ENCODE measurements around the gene MIS12. TPM values are rescaled to one million over a fixed set of nuclear protein-coding genes. Genes with fewer than 3 reads are reported as not detected.

The MIS12 gene
- total and polyA plus RNA-seq, 2 of the 4 experiments (the other 2 are of a cell fraction): 7.5 to 11.7 TPM

DNA sequence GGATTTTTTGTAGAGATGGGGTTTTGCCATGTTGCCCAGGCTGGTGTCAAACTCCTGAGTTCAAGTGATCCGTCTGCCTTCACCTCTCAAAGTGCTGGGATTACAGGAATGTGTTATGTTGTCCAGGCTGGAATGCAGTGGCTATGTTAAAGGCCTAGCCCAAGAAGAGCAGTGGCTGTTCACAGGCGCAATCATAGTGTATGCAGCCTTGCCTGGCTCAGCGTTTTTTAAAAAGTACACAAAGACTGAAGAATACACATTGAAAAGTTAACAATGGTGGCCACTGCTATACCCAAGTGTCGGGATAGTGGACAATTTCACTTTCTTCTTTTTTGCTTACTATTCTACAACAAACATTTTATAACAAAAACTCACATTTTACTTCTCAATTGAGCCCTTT lies 7.4 kb upstream of the MIS12 start:
- no peak overlapping the region for H2AFZ ChIP-seq (replicated peaks; ENCODE audit: low read length, poor library complexity)
- intact Hi-C loops (cut with micrococcal nuclease): no loop called here
- ATAC-seq (ENCODE audit: low read depth) (no peak), DNase-seq (no peak)
- 100% methylated on average over 2 of the region's 4 CpGs; no CpG with 5 or more reads in 1 of the 2 experiments for WGBS, 2 experiments (ENCODE audit: extremely low coverage in 2 of 2, insufficient read length in 1 of 2)
- H4K20me1 ChIP-seq (ENCODE audit: insufficient read depth, low read length): no peaks in the 10 kb centered on the region
- no TSS peak for BruUV-seq (replicated peaks)
- no peak overlapping the region for H3K4me3 ChIP-seq (ENCODE audit: insufficient read depth, low read depth, low read length)
- H2AK5ac ChIP-seq (ENCODE audit: low read depth, low read length): no peak overlapping the region
- dilution Hi-C loops (cut with HindIII; ENCODE audit: low sequenced_read_pairs, unreplicated experiment): no loop called here
- no peaks in the 10 kb centered on the region for H3K4me1 ChIP-seq (ENCODE audit: control insufficient read depth, insufficient read depth, low read length)
- no peak overlapping the region for H2BK120ac ChIP-seq (ENCODE audit: low read depth, low read length)
- H3K4me2 ChIP-seq (ENCODE audit: low read depth, low read length): no peak overlapping the region
- H3K9ac ChIP-seq (ENCODE audit: low read depth, low read length): no peak overlapping the region
- 0 out of 2 replicates have a peak, but pooled peaks cover 2% of the 10 kb centered on the region for H3K9me1 ChIP-seq (ENCODE audit: insufficient read depth, low read length)
- no peak overlapping the region for H3K18ac ChIP-seq (ENCODE audit: low read depth, low read length)
- no peak overlapping the region for H2BK20ac ChIP-seq (ENCODE audit: low read depth, low read length)
- H3K14ac ChIP-seq (replicated peaks; ENCODE audit: low read depth, low read length): no peak overlapping the region
- no peak overlapping the region for H3K56ac ChIP-seq (ENCODE audit: extremely low read depth, insufficient read depth, low read length)
- H3K36me3 ChIP-seq (ENCODE audit: control insufficient read depth, insufficient read depth, low read length): peaks cover 51% of the 10 kb centered on the region
- H4K8ac ChIP-seq (ENCODE audit: low read depth in 2 of 2, low read length in 2 of 2): no peak overlapping the region
- TF ChIP-seq RFX5 (IDR thresholded peaks at IDR 0.05; ENCODE audit: low read depth, low read length) (no peak), CEBPB (IDR thresholded peaks at IDR 0.05; ENCODE audit: low read depth, low read length) (no peak), BHLHE40 (IDR thresholded peaks at IDR 0.05; ENCODE audit: low read depth, low read length) (no peak), RAD21 (IDR thresholded peaks at IDR 0.05; ENCODE audit: low read length) (no peak), CHD1 (IDR thresholded peaks at IDR 0.05; ENCODE audit: low read depth, low read length) (no peak)
- TF ChIP-seq, protein P1, sequence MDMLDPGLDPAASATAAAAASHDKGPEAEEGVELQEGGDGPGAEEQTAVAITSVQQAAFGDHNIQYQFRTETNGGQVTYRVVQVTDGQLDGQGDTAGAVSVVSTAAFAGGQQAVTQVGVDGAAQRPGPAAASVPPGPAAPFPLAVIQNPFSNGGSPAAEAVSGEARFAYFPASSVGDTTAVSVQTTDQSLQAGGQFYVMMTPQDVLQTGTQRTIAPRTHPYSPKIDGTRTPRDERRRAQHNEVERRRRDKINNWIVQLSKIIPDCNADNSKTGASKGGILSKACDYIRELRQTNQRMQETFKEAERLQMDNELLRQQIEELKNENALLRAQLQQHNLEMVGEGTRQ (IDR thresholded peaks at IDR 0.05; ENCODE audit: low read depth, low read length): no peak
- TF ChIP-seq, protein P2, sequence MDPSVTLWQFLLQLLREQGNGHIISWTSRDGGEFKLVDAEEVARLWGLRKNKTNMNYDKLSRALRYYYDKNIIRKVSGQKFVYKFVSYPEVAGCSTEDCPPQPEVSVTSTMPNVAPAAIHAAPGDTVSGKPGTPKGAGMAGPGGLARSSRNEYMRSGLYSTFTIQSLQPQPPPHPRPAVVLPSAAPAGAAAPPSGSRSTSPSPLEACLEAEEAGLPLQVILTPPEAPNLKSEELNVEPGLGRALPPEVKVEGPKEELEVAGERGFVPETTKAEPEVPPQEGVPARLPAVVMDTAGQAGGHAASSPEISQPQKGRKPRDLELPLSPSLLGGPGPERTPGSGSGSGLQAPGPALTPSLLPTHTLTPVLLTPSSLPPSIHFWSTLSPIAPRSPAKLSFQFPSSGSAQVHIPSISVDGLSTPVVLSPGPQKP (IDR thresholded peaks at IDR 0.05; ENCODE audit: borderline replicate concordance, low read depth, low read length): no peak
- no peak overlapping the region for H4K5ac ChIP-seq (ENCODE audit: low read depth, low read length)
- H2BK15ac ChIP-seq (ENCODE audit: low read depth, low read length): no peak overlapping the region
- H3K23ac ChIP-seq (ENCODE audit: low read depth, low read length): no peak overlapping the region
- H3K79me1 ChIP-seq (ENCODE audit: low read depth in 1 of 2, low read length in 2 of 2): peaks cover 33 to 45% of the 10 kb centered on the region in 2 experiments
- H3K4ac ChIP-seq (ENCODE audit: low read depth, low read length): no peak overlapping the region
- no peak overlapping the region for H2AK9ac ChIP-seq (replicated peaks; ENCODE audit: low read depth, low read length, poor library complexity)
- no peak overlapping the region for H4K91ac ChIP-seq (ENCODE audit: insufficient read depth, low read depth, low read length)
- in situ Hi-C loops (cut with MboI; ENCODE audit: low sequenced_read_pairs): no loop called here
- H3K27me3 ChIP-seq (ENCODE audit: control insufficient read depth, insufficient read depth, low read length): no peaks in the 10 kb centered on the region
- ChIA-PET CTCF (no interaction called here), POLR2A (ENCODE audit: unreplicated experiment) (no interaction called here)
- no peaks in the 10 kb centered on the region for H3K9me3 ChIP-seq (ENCODE audit: control insufficient read depth, insufficient read depth, low read length)
- H2BK5ac ChIP-seq (ENCODE audit: low read depth, low read length, poor library complexity, severe bottlenecking): no peak overlapping the region
- H3K27ac ChIP-seq (ENCODE audit: insufficient read depth, low read length): no peak overlapping the region

Data from IMR-90 (cell line).